Measurements from ENCODE around the gene ANKMY2. TPM values are rescaled to one million over a fixed set of nuclear protein-coding genes. Genes with fewer than 3 reads are reported as not detected.

The ANKMY2 gene
- total RNA-seq, result 10 to 100 TPM; 13.4 to 17.0 TPM
- 17.5 TPM for polyA plus RNA-seq (ENCODE audit: insufficient read depth, low read depth, low replicate concordance)
- long read RNA-seq, donor 1, transcript ANKMY2-201 (10 exons, 2,555 nt), result major isoform, 11 of 80 reads
- long read RNA-seq, donor 1, partial matches to known transcripts, result 41 of 80 reads
- long read RNA-seq, donor 1, other reads (novel, unspliced or antisense), result 28 of 80 reads
- long read RNA-seq, donor 2, partial matches to known transcripts, result 0 of 4 reads
- long read RNA-seq, donor 2, other reads (novel, unspliced or antisense), result 0 of 4 reads

- TF ChIP-seq, protein P1, sequence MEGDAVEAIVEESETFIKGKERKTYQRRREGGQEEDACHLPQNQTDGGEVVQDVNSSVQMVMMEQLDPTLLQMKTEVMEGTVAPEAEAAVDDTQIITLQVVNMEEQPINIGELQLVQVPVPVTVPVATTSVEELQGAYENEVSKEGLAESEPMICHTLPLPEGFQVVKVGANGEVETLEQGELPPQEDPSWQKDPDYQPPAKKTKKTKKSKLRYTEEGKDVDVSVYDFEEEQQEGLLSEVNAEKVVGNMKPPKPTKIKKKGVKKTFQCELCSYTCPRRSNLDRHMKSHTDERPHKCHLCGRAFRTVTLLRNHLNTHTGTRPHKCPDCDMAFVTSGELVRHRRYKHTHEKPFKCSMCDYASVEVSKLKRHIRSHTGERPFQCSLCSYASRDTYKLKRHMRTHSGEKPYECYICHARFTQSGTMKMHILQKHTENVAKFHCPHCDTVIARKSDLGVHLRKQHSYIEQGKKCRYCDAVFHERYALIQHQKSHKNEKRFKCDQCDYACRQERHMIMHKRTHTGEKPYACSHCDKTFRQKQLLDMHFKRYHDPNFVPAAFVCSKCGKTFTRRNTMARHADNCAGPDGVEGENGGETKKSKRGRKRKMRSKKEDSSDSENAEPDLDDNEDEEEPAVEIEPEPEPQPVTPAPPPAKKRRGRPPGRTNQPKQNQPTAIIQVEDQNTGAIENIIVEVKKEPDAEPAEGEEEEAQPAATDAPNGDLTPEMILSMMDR (IDR thresholded peaks at IDR 0.05), result no peak
- peak; percentile 86 for TF ChIP-seq POLR2A (IDR thresholded peaks at IDR 0.05)
Observed at GRCh38 chr7:16645593-16646471, at the start of gene ANKMY2, which contains the start of gene BZW2. ANKMY2 (minus strand) TSS chr7:16645754; CDS start chr7:16645573, 181 bp downstream. BZW2 (plus strand) TSS chr7:16646181; CDS start chr7:16665444, 19,263 bp downstream.

GRCh38 chr7:16694806-16695205, 49.3 kb upstream of the ANKMY2 start:
- WGBS, 2 donors, result 89 to 92% methylated on average over 6 of the region's 6 CpGs
- Histone ChIP-seq H3K9me3 (no peaks in the 10 kb centered on the region), H3K27ac (no peak overlapping the region), H3K4me3 (no peak overlapping the region), H3K4me1 (peaks cover 7% of the 10 kb centered on the region), H3K36me3 (ENCODE audit: low read depth, missing control alignments) (no peaks in the 10 kb centered on the region), H3K27me3 (no peaks in the 10 kb centered on the region)
- intact Hi-C loops (cut with DNase I; ENCODE audit: low total_unique reads), result no loop called here
- no peak for TF ChIP-seq POLR2A (IDR thresholded peaks at IDR 0.05)
- TF ChIP-seq, protein P1 (IDR thresholded peaks at IDR 0.05), result no peak
- no peak for DNase-seq

More at GRCh38 chr7:16645593-16646471, at the start of gene ANKMY2, which contains the start of gene BZW2:
- Histone ChIP-seq H3K36me3 (ENCODE audit: low read depth, missing control alignments) (no peaks in the 10 kb centered on the region), H3K27me3 (no peaks in the 10 kb centered on the region), H3K4me1 (peaks cover 18% of the 10 kb centered on the region), H3K9me3 (no peaks in the 10 kb centered on the region), H3K27ac (peak within 1 kb of the TSS; percentile 87 to 93), H3K4me3 (peak within 1 kb of the TSS; percentile 78 to 94)
- peak; percentile 96 for DNase-seq
- intact Hi-C loops (cut with DNase I; ENCODE audit: low total_unique reads), result no loop called here
- WGBS, 2 donors, result 0% methylated on average over 32 to 70 of the region's 73 CpGs

DNA sequence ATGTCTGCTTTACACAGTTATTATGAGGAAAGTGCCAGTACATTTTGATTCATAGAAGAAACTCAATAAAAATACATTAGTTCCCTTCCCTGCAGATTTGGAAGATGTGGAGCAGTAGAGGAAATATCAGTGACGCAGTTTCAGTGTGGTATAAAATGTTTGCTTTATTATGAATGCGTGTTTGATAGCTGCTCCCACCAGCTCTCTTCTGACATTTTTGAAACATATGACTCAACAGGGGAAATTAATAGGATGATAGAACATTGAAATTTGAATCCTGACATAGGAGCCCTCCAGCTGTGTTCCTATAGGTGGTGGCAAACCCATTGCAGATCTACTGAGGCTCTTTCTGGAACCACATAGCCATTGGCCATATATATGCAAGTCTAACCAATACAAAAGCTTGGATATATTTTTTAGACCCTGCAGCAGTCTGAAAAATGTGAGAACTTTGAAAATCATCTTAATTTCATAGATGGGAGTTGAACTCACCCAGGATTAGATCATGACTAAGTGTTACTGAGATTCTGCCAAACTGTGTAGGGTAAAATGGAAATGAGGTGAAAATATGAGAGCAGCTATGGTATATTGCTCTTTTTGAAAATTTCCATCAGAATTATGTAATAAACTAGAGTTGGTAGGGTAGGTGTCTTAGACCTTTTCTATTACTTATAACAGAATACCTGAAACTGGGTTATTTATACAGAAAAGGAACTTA, 48.2 kb upstream of the ANKMY2 start:
- no peaks in the 10 kb centered on the region for H3K36me3 ChIP-seq (ENCODE audit: low read depth, missing control alignments)

GRCh38 chr7:16691241-16691640, 45.7 kb upstream of the ANKMY2 start:
- H3K4me3 ChIP-seq, result no peak overlapping the region
- H3K9me3 ChIP-seq, result no peaks in the 10 kb centered on the region
- no peaks in the 10 kb centered on the region for H3K27me3 ChIP-seq
- WGBS, 2 donors, result 83 to 91% methylated on average over 4 of the region's 4 CpGs
- intact Hi-C loops (cut with DNase I; ENCODE audit: low total_unique reads), result no loop called here
- H3K27ac ChIP-seq, result no peak overlapping the region
- TF ChIP-seq, protein P1 (IDR thresholded peaks at IDR 0.05), result no peak
- TF ChIP-seq POLR2A (IDR thresholded peaks at IDR 0.05), result no peak
- H3K4me1 ChIP-seq, result no peaks in the 10 kb centered on the region
- no peak for DNase-seq
- no peaks in the 10 kb centered on the region for H3K36me3 ChIP-seq (ENCODE audit: low read depth, missing control alignments)

More for the DNA sequence above, 48.2 kb upstream of the ANKMY2 start:
- H3K4me1 ChIP-seq, result peaks cover 7% of the 10 kb centered on the region
- no peak overlapping the region for H3K27ac ChIP-seq
- no peak overlapping the region for H3K4me3 ChIP-seq
- no peak for TF ChIP-seq POLR2A (IDR thresholded peaks at IDR 0.05)
- TF ChIP-seq, protein P1 (IDR thresholded peaks at IDR 0.05), result no peak
- no peak for DNase-seq
- intact Hi-C loops (cut with DNase I; ENCODE audit: low total_unique reads), result no loop called here
- 92 to 96% methylated on average over 2 of the region's 2 CpGs for WGBS, 2 donors
- H3K9me3 ChIP-seq, result no peaks in the 10 kb centered on the region
- H3K27me3 ChIP-seq, result no peaks in the 10 kb centered on the region
